ENCODE results near the gene UNC80. TPM values are rescaled to one million over a fixed set of nuclear protein-coding genes. Genes with fewer than 3 reads are reported as not detected.

The UNC80 gene
- polyA plus RNA-seq, 1 donor from 2014 or later: 10.4 TPM

- TF ChIP-seq SMC3 (conservative IDR thresholded peaks at IDR 0.05; ENCODE audit: poor library complexity) (no peak), POLR2AphosphoS5 (IDR thresholded peaks at IDR 0.05) (no peak), RAD21 (conservative IDR thresholded peaks at IDR 0.05) (no peak), CTCF (IDR thresholded peaks at IDR 0.05; ENCODE audit: poor library complexity, severe bottlenecking) (no peak), REST (IDR thresholded peaks at IDR 0.05; ENCODE audit: borderline replicate concordance) (no peak), EP300 (conservative IDR thresholded peaks at IDR 0.05; ENCODE audit: poor library complexity, severe bottlenecking) (no peak), MXI1 (conservative IDR thresholded peaks at IDR 0.05; ENCODE audit: poor library complexity, severe bottlenecking) (no peak), EZH2 (IDR thresholded peaks at IDR 0.05; ENCODE audit: borderline replicate concordance, insufficient read depth, low read length, poor library complexity, severe bottlenecking) (no peak), TAF1 (IDR thresholded peaks at IDR 0.05; ENCODE audit: low read depth) (no peak)
- Histone ChIP-seq H3K79me2 (replicated peaks; ENCODE audit: insufficient read depth, low read length) (no peaks in the 10 kb centered on the region), H2AFZ (ENCODE audit: low read depth, low read length) (no peak overlapping the region), H3K27me3 (ENCODE audit: insufficient read depth, low read depth, low read length) (no peaks in the 10 kb centered on the region), H3K9ac (ENCODE audit: low read length) (no peak overlapping the region), H3K27ac (ENCODE audit: low read length) (no peak overlapping the region), H3F3A (ENCODE audit: insufficient read depth, low read length, poor library complexity, severe bottlenecking) (no peaks in the 10 kb centered on the region), H3K9me3 (ENCODE audit: low read length) (no peaks in the 10 kb centered on the region), H3K9me2 (ENCODE audit: insufficient read depth, low read length) (no peaks in the 10 kb centered on the region), H4K20me1 (ENCODE audit: insufficient read depth) (no peaks in the 10 kb centered on the region), H3K4me2 (ENCODE audit: low read length) (no peak overlapping the region), H3K4me3 (ENCODE audit: low read length) (no peak overlapping the region), H3K36me3 (ENCODE audit: insufficient read depth, low read length) (peaks cover 7% of the 10 kb centered on the region)
These were observed 68.8 kb downstream of the UNC80 start for GRCh38 chr2:209840434-209840833.

- no peak overlapping the region for H3K4me2 ChIP-seq (ENCODE audit: low read length)
- H3F3A ChIP-seq (ENCODE audit: insufficient read depth, low read length, poor library complexity, severe bottlenecking): no peaks in the 10 kb centered on the region
These were observed 74.0 kb downstream of the UNC80 start for GRCh38 chr2:209845666-209846065.

More at GRCh38 chr2:209845666-209846065, 74.0 kb downstream of the UNC80 start:
- Histone ChIP-seq H3K9me2 (ENCODE audit: insufficient read depth, low read length) (no peaks in the 10 kb centered on the region), H3K36me3 (ENCODE audit: insufficient read depth, low read length) (peaks cover 7% of the 10 kb centered on the region), H4K20me1 (ENCODE audit: insufficient read depth) (no peaks in the 10 kb centered on the region), H2AFZ (ENCODE audit: low read depth, low read length) (no peak overlapping the region), H3K9ac (ENCODE audit: low read length) (no peak overlapping the region), H3K4me3 (ENCODE audit: low read length) (no peak overlapping the region), H3K79me2 (replicated peaks; ENCODE audit: insufficient read depth, low read length) (no peaks in the 10 kb centered on the region), H3K27ac (ENCODE audit: low read length) (no peak overlapping the region), H3K9me3 (ENCODE audit: low read length) (no peaks in the 10 kb centered on the region), H3K27me3 (ENCODE audit: insufficient read depth, low read depth, low read length) (no peaks in the 10 kb centered on the region)
- no peak for TF ChIP-seq RAD21 (conservative IDR thresholded peaks at IDR 0.05)
- no peak for TF ChIP-seq POLR2AphosphoS5 (IDR thresholded peaks at IDR 0.05)
- TF ChIP-seq TAF1 (IDR thresholded peaks at IDR 0.05; ENCODE audit: low read depth): no peak
- TF ChIP-seq MXI1 (conservative IDR thresholded peaks at IDR 0.05; ENCODE audit: poor library complexity, severe bottlenecking): no peak
- no peak for TF ChIP-seq CTCF (IDR thresholded peaks at IDR 0.05; ENCODE audit: poor library complexity, severe bottlenecking)
- no peak for TF ChIP-seq EZH2 (IDR thresholded peaks at IDR 0.05; ENCODE audit: borderline replicate concordance, insufficient read depth, low read length, poor library complexity, severe bottlenecking)
- TF ChIP-seq EP300 (conservative IDR thresholded peaks at IDR 0.05; ENCODE audit: poor library complexity, severe bottlenecking): no peak
- TF ChIP-seq SMC3 (conservative IDR thresholded peaks at IDR 0.05; ENCODE audit: poor library complexity): no peak
- TF ChIP-seq REST (IDR thresholded peaks at IDR 0.05; ENCODE audit: borderline replicate concordance): no peak
